Breast epithelium (tissue), 3 donors: ENCODE data around the gene CACNA1E.

Source experiments
- CTCF ChIP-seq, 3 donors: fragments of 450-650 bp; IDR thresholded peaks; one replicate each; pipeline ENCODE4 v1.5.1; 2016 to 2017; ENCODE audit warnings: antibody characterized with exemption in 3 of 3, mild to moderate bottlenecking in 3 of 3, moderate library complexity in 3 of 3
- POLR2A ChIP-seq: fragments of 450-650 bp; IDR thresholded peaks from one replicate; pipeline ENCODE4 v1.6.1; 2016; ENCODE audit warnings: antibody characterized with exemption, mild to moderate bottlenecking, moderate library complexity

- TF ChIP-seq POLR2A (no peak), CTCF (IDR thresholded peaks at IDR 0.05) (no peak)
Measured at GRCh38 chr1:181459067-181459466, 24.2 kb upstream of the CACNA1E start.
